Measurements from ENCODE around the gene ARHGAP10. TPM values are rescaled to one million over a fixed set of nuclear protein-coding genes. Genes with fewer than 3 reads are reported as not detected.

ARHGAP10 gene
- polyA plus RNA-seq, 1 experiment, result 20.2 TPM

DNA sequence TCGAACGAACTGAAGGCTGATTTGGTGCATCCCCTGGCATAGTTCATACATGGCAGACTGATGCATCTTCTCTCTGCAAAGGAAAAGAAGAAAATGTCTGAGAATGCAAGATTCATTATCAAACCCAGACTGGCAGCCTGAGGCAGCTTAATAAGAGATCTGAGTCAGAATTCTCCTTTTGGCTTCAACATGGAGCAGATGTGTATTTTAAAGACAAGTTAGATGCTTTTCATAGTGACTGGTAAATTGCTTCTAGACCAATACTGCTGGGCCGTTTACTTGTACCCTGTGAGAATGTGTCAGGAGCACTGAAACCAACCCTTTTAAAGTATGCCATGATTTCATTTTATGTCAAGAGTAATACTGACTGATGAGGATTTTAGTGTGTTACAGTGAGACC lies 388.3 kb downstream of the ARHGAP10 start:
- CTCF ChIA-PET, result no interaction called here
- POLR2A ChIA-PET, result no interaction called here
- Histone ChIP-seq H3K4me3 (ENCODE audit: low read depth, low read length) (no peak overlapping the region), H3K27me3 (ENCODE audit: control insufficient read depth, insufficient read depth, low read length) (no peaks in the 10 kb centered on the region; the same call in 1 of the 2 replicates), H3K36me3 (ENCODE audit: control insufficient read depth, insufficient read depth, low read length) (no peaks in the 10 kb centered on the region)
- TF ChIP-seq, protein P1, sequence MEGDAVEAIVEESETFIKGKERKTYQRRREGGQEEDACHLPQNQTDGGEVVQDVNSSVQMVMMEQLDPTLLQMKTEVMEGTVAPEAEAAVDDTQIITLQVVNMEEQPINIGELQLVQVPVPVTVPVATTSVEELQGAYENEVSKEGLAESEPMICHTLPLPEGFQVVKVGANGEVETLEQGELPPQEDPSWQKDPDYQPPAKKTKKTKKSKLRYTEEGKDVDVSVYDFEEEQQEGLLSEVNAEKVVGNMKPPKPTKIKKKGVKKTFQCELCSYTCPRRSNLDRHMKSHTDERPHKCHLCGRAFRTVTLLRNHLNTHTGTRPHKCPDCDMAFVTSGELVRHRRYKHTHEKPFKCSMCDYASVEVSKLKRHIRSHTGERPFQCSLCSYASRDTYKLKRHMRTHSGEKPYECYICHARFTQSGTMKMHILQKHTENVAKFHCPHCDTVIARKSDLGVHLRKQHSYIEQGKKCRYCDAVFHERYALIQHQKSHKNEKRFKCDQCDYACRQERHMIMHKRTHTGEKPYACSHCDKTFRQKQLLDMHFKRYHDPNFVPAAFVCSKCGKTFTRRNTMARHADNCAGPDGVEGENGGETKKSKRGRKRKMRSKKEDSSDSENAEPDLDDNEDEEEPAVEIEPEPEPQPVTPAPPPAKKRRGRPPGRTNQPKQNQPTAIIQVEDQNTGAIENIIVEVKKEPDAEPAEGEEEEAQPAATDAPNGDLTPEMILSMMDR (IDR thresholded peaks at IDR 0.05; ENCODE audit: insufficient read depth, low read depth, low read length), result no peak
- DNase-seq (ENCODE audit: low read depth), result no peak

Small RNA genes within 50 kb of the gene (small RNA-seq; reads per million reads assigned to genes)
- gene MIR4799 (ENCODE audit: insufficient read length, low read depth, low replicate concordance) (not detected), gene RN7SL254P (ENCODE audit: insufficient read length, low read depth, low replicate concordance) (not detected), gene RNA5SP165 (ENCODE audit: insufficient read length, low read depth, low replicate concordance) (not detected)

Other genes starting within 250 kb of the ARHGAP10 start
- 27.1 and 35.1 TPM in 2 replicates for gene TMEM184C, start 114.7 kb upstream of the ARHGAP10 start, polyA plus RNA-seq (2011; rRNA removed)
- 3.3 and 6.4 TPM in 2 replicates for gene PRMT9, start 47.9 kb upstream of the ARHGAP10 start, polyA plus RNA-seq (2011; rRNA removed)

All from BJ (cell line).